Activated T-cell treated with anti-CD3 and anti-CD28 coated beads, Interleukin-2, amount 50 U/mL, for 4 hours (primary cell): ENCODE results near the gene RALGDS. TPM values are rescaled to one million over a fixed set of nuclear protein-coding genes. Genes with fewer than 3 reads are reported as not detected.
"Not testable (repeated sequence)": the region's sequence is repeated elsewhere in the genome, so short reads cannot be mapped to it uniquely, and the experiment has no call there.

Experiments
- ATAC-seq, 2 donors: fragments of 200-7000 bp; cut with Tn5 transposase; one replicate each; pipeline ENCODE4 v1.10.0; 2021
- DNase-seq: peaks from one replicate; pipeline ENCODE4 v3.0.0-alpha.2; 2020
- H3K27me3 Mint-ChIP-seq: one replicate; pipeline ENCODE4 v1.8.0; 2021; ENCODE audit warnings: low read depth, mixed read lengths
- H3K36me3 Mint-ChIP-seq: one replicate; pipeline ENCODE4 v1.8.0; 2022; ENCODE audit warnings: mixed read lengths; ENCODE audit not compliant: insufficient read depth
- H3K4me1 Mint-ChIP-seq: one replicate; pipeline ENCODE4 v1.8.0; 2021; ENCODE audit warnings: low read depth, mixed read lengths
- H3K4me3 Mint-ChIP-seq: one replicate; pipeline ENCODE4 v1.8.0; 2021; ENCODE audit warnings: mild to moderate bottlenecking, moderate library complexity, mixed read lengths
- H3K9me3 Mint-ChIP-seq: one replicate; pipeline ENCODE4 v1.8.0; 2021; ENCODE audit warnings: mixed read lengths
- total RNA-seq, 3 donors: library from RNA; stranded (reverse); gene quantifications; one replicate each; pipeline ENCODE4 v1.2.1, GENCODE V29; 2021

The RALGDS gene
- total RNA-seq, 3 donors from 2014 or later: 43.2 to 46.7 (median 45.2) TPM

DNA sequence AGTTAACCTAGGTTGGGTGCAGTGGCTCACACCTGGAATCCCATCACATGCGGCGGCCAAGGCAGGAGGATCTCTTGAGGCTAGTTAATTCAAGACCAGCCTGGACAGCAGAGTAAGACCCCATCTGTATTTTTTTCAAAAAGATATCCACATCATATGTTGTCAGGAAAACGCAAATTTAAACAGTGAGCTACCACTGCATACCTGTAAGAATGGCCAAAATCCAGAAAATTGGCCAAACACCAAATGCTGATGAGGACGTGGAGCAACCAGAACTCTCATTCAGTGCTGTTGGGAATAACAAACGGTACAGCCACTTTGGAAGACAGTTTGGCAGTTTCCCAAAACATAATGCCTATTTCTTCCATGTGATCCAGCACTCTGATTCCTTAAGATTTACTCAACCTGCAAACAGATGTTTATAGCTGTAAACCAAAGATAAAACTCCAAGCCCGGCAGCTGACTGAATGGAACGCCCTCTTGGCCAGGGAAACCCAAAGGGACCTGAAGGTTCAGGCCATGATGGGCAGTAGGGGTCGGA is 46.9 kb downstream of the RALGDS start:
- no peaks in the 10 kb centered on the region for H3K27me3 Mint-ChIP-seq
- H3K9me3 Mint-ChIP-seq: no peaks in the 10 kb centered on the region
- H3K4me1 Mint-ChIP-seq: no peaks in the 10 kb centered on the region
- ATAC-seq: no peak
- no peaks in the 10 kb centered on the region for H3K36me3 Mint-ChIP-seq
- no peak overlapping the region for H3K4me3 Mint-ChIP-seq
- DNase-seq: no peak

DNA sequence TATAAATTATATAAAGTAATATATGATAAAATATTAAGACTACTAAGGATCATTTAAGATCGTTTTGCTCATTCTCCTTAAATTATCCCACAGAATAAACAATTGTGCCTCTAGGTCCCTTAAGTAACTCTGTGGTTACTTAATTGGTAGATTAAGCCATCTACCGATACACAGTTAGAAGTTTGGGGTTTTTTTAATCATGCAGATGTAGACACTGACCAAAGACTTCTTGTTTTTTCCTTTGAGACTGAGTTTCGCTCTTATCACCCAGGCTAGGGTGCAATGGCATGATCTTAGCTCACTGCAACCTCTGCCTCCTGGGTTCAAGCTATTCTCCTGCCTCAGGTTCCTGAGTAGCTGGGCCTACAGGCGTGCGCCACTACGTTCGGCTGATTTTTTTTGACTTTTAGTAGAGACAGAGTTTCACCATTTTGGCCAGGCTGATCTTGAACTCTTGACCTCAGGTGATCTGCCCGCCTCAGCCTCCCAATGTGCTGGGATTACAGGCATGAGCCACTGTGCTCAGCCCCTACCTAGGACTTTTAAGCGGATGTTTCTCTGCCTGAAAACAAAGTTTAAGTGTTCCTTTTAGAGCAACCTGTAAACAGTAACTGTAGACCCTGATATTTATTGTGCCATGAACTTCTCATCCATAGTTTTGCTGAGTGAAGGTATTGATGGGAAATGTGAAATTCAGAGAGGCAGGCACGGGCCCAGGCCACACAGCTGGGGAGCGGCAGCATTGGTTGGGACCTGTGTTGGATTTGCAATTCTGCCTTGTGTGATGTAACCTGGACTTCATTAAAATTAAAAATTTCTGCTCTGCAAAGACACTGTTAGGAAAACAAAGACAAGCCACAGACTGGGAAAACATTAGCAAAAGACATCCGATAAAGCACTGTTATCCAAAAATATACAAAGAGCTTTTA is 47.7 kb downstream of the RALGDS start:
- no peaks in the 10 kb centered on the region for H3K9me3 Mint-ChIP-seq
- H3K4me1 Mint-ChIP-seq: no peaks in the 10 kb centered on the region
- no peaks in the 10 kb centered on the region for H3K27me3 Mint-ChIP-seq
- no peaks in the 10 kb centered on the region for H3K36me3 Mint-ChIP-seq
- ATAC-seq (no peak), DNase-seq (no peak)
- no peak overlapping the region for H3K4me3 Mint-ChIP-seq

DNA sequence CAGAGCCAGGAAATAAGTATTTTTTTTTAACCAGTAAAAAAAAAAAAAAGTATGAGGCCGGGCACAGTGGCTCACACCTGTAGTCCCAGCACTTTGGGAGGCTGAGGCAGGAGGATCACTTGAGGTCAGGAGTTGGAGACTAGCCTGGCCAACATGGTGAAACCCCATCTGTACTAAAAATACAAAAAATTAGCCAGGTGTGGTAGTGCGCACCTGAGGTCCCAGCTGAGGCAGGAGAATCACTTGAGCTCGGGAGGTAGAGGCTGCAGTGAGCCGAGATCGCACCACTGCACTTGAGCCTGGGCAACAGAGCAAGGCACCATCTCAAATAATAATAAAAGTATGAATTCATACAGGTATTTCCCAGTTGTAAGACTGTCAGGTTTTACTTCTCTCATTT is 48.8 kb downstream of the RALGDS start:
- not testable (repeated sequence) for H3K4me3 Mint-ChIP-seq, DNase-seq, H3K27me3 Mint-ChIP-seq, H3K9me3 Mint-ChIP-seq, H3K36me3 Mint-ChIP-seq, H3K4me1 Mint-ChIP-seq, ATAC-seq

DNA sequence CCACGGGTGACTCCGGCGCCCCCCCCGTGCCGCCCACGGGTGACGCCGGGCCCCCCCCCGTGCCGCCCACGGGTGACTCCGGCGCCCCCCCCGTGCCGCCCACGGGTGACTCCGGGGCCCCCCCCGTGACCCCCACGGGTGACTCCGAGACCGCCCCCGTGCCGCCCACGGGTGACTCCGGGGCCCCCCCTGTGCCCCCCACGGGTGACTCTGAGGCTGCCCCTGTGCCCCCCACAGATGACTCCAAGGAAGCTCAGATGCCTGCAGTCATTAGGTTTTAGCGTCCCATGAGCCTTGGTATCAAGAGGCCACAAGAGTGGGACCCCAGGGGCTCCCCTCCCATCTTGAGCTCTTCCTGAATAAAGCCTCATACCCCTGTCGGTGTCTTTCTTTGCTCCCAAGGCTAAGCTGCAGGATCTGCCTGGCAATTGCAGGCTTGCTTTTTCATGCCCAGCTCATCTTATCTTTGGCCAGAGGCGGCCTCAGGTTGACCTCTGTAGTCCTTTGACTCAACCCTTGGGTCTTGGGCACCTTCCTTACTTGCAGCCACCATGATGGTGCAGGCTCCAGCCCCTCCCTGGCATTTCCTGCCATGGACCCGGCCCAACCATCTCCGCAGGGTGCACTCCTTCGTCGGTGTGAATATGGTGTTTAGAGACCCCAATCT is 49.4 kb downstream of the RALGDS start:
- Mint-ChIP-seq H3K4me3 (no peak overlapping the region), H3K4me1 (no peaks in the 10 kb centered on the region), H3K36me3 (no peaks in the 10 kb centered on the region), H3K9me3 (no peaks in the 10 kb centered on the region), H3K27me3 (no peaks in the 10 kb centered on the region)
- no peak for DNase-seq
- ATAC-seq: no peak

DNA sequence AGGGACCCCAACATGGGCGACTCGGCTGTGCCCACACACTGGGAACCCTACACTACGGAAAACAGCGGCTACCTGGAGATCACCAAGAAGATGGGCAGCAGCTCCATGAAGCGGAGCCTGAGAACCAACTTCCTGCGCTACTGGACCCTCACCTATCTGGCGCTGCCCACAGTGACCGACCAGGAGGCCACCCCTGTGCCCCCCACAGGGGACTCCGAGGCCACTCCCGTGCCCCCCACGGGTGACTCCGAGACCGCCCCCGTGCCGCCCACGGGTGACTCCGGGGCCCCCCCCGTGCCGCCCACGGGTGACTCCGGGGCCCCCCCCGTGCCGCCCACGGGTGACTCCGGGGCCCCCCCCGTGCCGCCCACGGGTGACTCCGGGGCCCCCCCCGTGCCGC is 50.1 kb downstream of the RALGDS start:
- not testable (repeated sequence) for DNase-seq, H3K4me3 Mint-ChIP-seq, H3K27me3 Mint-ChIP-seq, H3K4me1 Mint-ChIP-seq, H3K9me3 Mint-ChIP-seq, ATAC-seq, H3K36me3 Mint-ChIP-seq

DNA sequence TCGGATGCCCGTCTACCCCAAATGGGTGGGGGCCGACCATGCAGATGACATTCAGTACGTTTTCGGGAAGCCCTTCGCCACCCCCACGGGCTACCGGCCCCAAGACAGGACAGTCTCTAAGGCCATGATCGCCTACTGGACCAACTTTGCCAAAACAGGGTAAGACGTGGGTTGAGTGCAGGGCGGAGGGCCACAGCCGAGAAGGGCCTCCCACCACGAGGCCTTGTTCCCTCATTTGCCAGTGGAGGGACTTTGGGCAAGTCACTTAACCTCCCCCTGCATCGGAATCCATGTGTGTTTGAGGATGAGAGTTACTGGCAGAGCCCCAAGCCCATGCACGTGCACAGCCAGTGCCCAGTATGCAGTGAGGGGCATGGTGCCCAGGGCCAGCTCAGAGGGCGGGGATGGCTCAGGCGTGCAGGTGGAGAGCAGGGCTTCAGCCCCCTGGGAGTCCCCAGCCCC is 50.5 kb downstream of the RALGDS start:
- not testable (repeated sequence) for ATAC-seq, H3K27me3 Mint-ChIP-seq, H3K36me3 Mint-ChIP-seq, H3K4me3 Mint-ChIP-seq, DNase-seq, H3K4me1 Mint-ChIP-seq, H3K9me3 Mint-ChIP-seq

DNA sequence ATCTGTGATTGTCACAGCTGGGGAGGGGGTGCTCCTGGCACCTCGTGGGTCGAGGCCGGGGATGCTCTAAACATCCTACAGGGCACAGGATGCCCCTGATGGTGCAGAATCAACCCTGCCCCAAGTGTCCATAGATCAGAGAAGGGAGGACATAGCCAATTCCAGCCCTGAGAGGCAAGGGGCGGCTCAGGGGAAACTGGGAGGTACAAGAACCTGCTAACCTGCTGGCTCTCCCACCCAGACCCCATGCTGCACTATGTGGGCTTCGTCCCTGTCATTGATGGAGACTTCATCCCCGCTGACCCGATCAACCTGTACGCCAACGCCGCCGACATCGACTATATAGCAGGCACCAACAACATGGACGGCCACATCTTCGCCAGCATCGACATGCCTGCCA is 52.6 kb downstream of the RALGDS start:
- H3K4me1 Mint-ChIP-seq, ATAC-seq, H3K4me3 Mint-ChIP-seq, DNase-seq, H3K36me3 Mint-ChIP-seq, H3K9me3 Mint-ChIP-seq, H3K27me3 Mint-ChIP-seq: not testable (repeated sequence)

DNA sequence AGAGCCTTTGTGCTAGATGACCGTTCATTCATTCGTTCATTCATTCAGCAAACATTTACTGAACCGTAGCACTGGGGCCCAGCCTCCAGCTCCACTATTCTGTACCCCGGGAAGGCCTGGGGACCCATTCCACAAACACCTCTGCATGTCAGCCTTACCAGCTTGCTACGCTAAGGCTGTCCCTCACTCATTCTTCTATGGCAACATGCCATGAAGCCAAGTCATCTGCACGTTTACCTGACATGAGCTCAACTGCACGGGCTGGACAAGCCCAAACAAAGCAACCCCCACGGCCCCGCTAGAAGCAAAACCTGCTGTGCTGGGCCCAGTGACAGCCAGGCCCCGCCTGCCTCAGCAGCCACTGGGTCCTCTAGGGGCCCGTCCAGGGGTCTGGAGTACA is 53.2 kb downstream of the RALGDS start:
- ATAC-seq (no peak), DNase-seq (no peak)
- Mint-ChIP-seq H3K4me3 (no peak overlapping the region), H3K4me1 (no peaks in the 10 kb centered on the region), H3K36me3 (no peaks in the 10 kb centered on the region), H3K9me3 (no peaks in the 10 kb centered on the region), H3K27me3 (no peaks in the 10 kb centered on the region)

DNA sequence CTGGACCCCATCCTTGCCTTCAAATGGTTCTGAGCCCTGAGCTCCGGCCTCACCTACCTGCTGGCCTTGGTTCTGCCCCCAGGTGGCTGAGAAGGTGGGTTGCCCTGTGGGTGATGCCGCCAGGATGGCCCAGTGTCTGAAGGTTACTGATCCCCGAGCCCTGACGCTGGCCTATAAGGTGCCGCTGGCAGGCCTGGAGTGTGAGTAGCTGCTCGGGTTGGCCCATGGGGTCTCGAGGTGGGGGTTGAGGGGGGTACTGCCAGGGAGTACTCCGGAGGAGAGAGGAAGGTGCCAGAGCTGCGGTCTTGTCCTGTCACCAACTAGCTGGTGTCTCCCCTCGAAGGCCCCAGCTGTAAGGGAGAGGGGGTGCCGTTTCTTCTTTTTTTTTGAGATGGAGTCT is 54.0 kb downstream of the RALGDS start:
- Mint-ChIP-seq H3K9me3 (no peaks in the 10 kb centered on the region), H3K27me3 (no peaks in the 10 kb centered on the region), H3K4me1 (peaks cover 2% of the 10 kb centered on the region), H3K36me3 (no peaks in the 10 kb centered on the region), H3K4me3 (no peak overlapping the region)
- DNase-seq (no peak), ATAC-seq (no peak)

DNA sequence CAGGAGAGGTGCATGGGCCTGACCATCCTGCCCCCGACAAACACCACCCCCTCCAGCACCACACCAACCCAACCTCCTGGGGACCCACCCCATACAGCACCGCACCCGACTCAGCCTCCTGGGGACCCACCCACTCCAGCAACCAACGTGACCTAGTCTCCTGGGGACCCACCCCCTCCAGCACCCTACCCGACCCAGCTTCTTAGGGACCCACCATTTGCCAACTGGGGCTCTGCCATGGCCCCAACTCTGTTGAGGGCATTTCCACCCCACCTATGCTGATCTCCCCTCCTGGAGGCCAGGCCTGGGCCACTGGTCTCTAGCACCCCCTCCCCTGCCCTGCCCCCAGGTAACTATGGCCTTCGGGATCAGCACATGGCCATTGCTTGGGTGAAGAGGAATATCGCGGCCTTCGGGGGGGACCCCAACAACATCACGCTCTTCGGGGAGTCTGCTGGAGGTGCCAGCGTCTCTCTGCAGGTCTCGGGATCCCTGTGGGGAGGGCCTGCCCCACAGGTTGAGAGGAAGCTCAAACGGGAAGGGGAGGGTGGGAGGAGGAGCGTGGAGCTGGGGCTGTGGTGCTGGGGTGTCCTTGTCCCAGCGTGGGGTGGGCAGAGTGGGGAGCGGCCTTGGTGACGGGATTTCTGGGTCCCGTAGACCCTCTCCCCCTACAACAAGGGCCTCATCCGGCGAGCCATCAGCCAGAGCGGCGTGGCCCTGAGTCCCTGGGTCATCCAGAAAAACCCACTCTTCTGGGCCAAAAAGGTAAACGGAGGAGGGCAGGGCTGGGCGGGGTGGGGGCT is 54.7 kb downstream of the RALGDS start:
- no peak for ATAC-seq
- H3K9me3 Mint-ChIP-seq: no peaks in the 10 kb centered on the region
- no peaks in the 10 kb centered on the region for H3K36me3 Mint-ChIP-seq
- no peaks in the 10 kb centered on the region for H3K27me3 Mint-ChIP-seq
- no peak for DNase-seq
- peaks cover 2% of the 10 kb centered on the region for H3K4me1 Mint-ChIP-seq
- no peak overlapping the region for H3K4me3 Mint-ChIP-seq

DNA sequence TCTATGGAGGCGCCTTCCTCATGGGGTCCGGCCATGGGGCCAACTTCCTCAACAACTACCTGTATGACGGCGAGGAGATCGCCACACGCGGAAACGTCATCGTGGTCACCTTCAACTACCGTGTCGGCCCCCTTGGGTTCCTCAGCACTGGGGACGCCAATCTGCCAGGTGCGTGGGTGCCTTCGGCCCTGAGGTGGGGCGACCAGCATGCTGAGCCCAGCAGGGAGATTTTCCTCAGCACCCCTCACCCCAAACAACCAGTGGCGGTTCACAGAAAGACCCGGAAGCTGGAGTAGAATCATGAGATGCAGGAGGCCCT is 56.0 kb downstream of the RALGDS start:
- Mint-ChIP-seq H3K4me3 (no peak overlapping the region), H3K27me3 (no peaks in the 10 kb centered on the region)
- no peak for ATAC-seq

DNA sequence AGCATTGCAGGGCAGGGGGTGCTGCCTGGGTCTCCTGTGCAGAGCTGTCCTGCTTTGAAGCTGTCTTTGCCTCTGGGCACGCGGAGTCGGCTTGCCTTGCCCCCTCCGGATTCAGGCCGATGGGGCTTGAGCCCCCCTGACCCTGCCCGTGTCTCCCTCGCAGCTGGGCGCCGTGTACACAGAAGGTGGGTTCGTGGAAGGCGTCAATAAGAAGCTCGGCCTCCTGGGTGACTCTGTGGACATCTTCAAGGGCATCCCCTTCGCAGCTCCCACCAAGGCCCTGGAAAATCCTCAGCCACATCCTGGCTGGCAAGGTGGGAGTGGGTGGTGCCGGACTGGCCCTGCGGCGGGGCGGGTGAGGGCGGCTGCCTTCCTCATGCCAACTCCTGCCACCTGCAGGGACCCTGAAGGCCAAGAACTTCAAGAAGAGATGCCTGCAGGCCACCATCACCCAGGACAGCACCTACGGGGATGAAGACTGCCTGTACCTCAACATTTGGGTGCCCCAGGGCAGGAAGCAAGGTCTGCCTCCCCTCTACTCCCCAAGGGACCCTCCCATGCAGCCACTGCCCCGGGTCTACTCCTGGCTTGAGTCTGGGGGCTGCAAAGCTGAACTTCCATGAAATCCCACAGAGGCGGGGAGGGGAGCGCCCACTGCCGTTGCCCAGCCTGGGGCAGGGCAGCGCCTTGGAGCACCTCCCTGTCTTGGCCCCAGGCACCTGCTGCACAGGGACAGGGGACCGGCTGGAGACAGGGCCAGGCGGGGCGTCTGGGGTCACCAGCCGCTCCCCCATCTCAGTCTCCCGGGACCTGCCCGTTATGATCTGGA is 56.6 kb downstream of the RALGDS start:
- H3K4me1 Mint-ChIP-seq: peaks cover 13% of the 10 kb centered on the region
- H3K9me3 Mint-ChIP-seq: no peaks in the 10 kb centered on the region
- no peak overlapping the region for H3K4me3 Mint-ChIP-seq
- no peaks in the 10 kb centered on the region for H3K27me3 Mint-ChIP-seq
- H3K36me3 Mint-ChIP-seq: no peaks in the 10 kb centered on the region
- DNase-seq (no peak), ATAC-seq (no peak)

More for the DNA sequence above, 56.0 kb downstream of the RALGDS start:
- Mint-ChIP-seq H3K36me3 (no peaks in the 10 kb centered on the region), H3K9me3 (no peaks in the 10 kb centered on the region), H3K4me1 (peaks cover 8% of the 10 kb centered on the region)
- DNase-seq: no peak

DNA sequence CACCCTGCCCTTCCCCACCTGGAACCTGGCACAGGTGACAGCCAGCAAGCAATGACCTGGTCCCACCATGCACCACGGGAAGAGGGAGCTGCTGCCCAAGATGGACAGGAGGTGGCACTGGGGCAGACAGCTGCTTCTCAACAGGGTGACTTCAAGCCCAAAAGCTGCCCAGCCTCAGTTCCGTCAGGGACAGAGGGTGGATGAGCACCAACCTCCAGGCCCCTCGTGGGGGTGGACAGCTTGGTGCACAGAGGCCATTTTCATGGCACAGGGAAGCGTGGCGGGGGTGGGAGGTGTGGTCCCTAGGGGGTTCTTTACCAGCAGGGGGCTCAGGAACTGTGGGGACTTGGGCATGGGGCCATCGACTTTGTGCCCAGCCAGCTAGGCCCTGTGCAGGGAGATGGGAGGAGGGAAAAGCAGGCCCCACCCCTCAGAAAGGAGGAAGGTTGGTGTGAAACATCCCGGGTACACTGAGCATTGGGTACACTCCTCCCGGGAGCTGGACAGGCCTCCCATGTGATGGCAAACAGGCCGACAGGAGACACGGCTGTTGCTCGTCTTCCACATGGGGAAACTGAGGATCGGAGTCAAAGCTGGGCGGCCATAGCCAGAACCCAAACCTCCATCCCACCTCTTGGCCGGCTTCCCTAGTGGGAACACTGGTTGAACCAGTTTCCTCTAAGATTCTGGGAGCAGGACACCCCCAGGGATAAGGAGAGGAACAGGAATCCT is 57.4 kb downstream of the RALGDS start:
- H3K27me3 Mint-ChIP-seq: no peaks in the 10 kb centered on the region
- ATAC-seq (no peak), DNase-seq (no peak)
- H3K9me3 Mint-ChIP-seq: no peaks in the 10 kb centered on the region
- H3K4me1 Mint-ChIP-seq: peaks cover 21% of the 10 kb centered on the region
- H3K4me3 Mint-ChIP-seq: no peak overlapping the region
- H3K36me3 Mint-ChIP-seq: no peaks in the 10 kb centered on the region
